Calu3 (cell line): ENCODE results near the gene SLC45A1. TPM values are rescaled to one million over a fixed set of nuclear protein-coding genes. Genes with fewer than 3 reads are reported as not detected.
"Not testable (repeated sequence)": the region's sequence is repeated elsewhere in the genome, so short reads cannot be mapped to it uniquely, and the experiment has no call there.

Experiments
- BruUV-seq: library from RNA; stranded (reverse); fragments of 400-500 nt; replicated peaks from 2 replicates; lab custom pipeline; 2021; lab: Mats Ljungman, UMichigan
- CTCF ChIA-PET: fragments of 300-600 bp; sonication (Branson Sonifier 250); formaldehyde crosslinking; loops from one replicate; lab custom pipeline; 2022; ENCODE audit warnings: antibody characterized with exemption; lab: Charles Lee
- DNase-seq: peaks from one replicate; pipeline ENCODE4 v3.0.0; 2022
- H3K27ac Mint-ChIP-seq: one replicate; pipeline ENCODE4 v1.8.0; 2022; ENCODE audit warnings: mixed read lengths; ENCODE audit not compliant: unreplicated experiment
- H3K27me3 Mint-ChIP-seq: one replicate; pipeline ENCODE4 v1.8.0; 2022; ENCODE audit warnings: mixed read lengths; ENCODE audit not compliant: unreplicated experiment
- H3K36me3 Mint-ChIP-seq: one replicate; pipeline ENCODE4 v1.8.0; 2022; ENCODE audit warnings: mild to moderate bottlenecking, moderate library complexity, mixed read lengths; ENCODE audit not compliant: insufficient read depth, unreplicated experiment
- H3K4me1 Mint-ChIP-seq: one replicate; pipeline ENCODE4 v1.8.0; 2022; ENCODE audit warnings: mild to moderate bottlenecking, low read depth, mixed read lengths; ENCODE audit not compliant: unreplicated experiment
- H3K4me3 Mint-ChIP-seq: one replicate; pipeline ENCODE4 v1.8.0; 2022; ENCODE audit warnings: mild to moderate bottlenecking, low read depth, moderate library complexity, mixed read lengths; ENCODE audit not compliant: unreplicated experiment
- H3K9me3 Mint-ChIP-seq: one replicate; pipeline ENCODE4 v1.8.0; 2022; ENCODE audit warnings: low read depth, mixed read lengths; ENCODE audit not compliant: unreplicated experiment
- intact Hi-C: fragments of 100-400 bp; cut with micrococcal nuclease; formaldehyde crosslinking; loops from one replicate; pipeline ENCODE4 v1.10.0; 2022; ENCODE audit not compliant: unreplicated experiment
- total RNA-seq: library from RNA; stranded (reverse); gene quantifications from 2 replicates; pipeline ENCODE4 v1.2.3, GENCODE V29; 2022
- TF ChIP-seq, protein P1 (sequence below): fragments of 200-600 bp; IDR thresholded peaks from one replicate; pipeline ENCODE4 v1.8.0; 2022; ENCODE audit warnings: antibody characterized with exemption; ENCODE audit not compliant: unreplicated experiment

SLC45A1 gene
- total RNA-seq, 1 experiment from 2014 or later, result 0.73 TPM

DNA sequence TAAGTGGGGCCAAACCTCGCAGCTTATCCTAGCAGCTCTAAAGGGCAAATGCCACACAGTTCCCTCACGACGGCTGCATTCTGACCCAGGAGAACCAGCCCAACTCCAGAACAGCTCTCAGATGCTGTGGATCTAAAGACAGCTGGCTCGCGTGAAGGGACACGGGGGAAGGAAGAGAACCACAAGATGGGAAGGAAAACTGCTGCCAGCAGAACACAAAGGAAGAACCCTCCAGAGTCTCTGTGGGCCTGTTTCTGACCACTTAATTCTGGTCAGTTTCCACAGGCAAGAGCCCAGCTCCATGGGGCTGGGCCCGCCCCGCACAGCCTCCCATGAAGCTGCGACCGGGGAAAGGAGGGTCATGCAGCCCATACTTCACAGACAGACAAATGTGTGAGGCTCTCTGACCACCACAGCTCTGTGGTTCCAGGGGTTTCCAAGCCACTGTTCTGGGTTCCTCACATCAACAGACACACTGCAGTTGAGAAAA is 61.1 kb downstream of the SLC45A1 start:
- intact Hi-C loops, result no loop called here
- no TSS peak for BruUV-seq

DNA sequence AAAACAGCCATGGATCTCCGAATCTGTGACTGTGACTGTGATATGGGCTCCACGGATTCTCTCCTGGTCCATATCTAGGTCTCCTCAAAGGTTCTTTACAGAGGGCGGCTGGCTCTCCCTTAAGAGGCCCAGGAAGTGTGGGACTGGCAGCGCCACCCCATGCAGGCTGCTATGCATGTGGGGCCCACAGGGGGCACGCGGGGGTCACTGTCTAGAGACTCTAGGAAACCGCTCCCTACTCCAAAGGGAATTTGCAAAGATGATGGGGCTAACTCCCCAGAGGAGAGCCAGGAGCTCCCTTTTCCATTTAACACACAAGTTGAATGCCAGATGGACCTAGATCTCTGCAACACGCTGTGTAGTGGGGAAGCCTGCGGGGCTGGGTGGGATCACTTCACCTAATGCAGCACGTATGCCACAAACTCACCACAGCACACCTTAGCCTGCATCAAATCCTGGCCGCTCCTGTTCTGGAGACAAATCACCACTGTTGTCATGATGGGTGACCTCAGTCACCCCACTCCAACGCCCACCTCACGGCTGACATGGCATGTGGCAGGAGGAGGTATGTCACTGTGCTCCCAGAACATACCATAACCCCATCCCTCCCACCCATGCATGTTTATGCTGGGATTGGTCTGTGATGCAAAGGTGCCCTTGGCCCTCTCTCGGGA is 61.7 kb downstream of the SLC45A1 start:
- Mint-ChIP-seq H3K4me3 (no peak overlapping the region), H3K27ac (no peak overlapping the region), H3K9me3 (no peaks in the 10 kb centered on the region), H3K36me3 (peaks cover 2% of the 10 kb centered on the region), H3K4me1 (no peaks in the 10 kb centered on the region), H3K27me3 (no peaks in the 10 kb centered on the region)
- intact Hi-C loops, result no loop called here
- CTCF ChIA-PET, result no interaction called here
- BruUV-seq, result no TSS peak
- DNase-seq, result no peak
- TF ChIP-seq, protein P1, sequence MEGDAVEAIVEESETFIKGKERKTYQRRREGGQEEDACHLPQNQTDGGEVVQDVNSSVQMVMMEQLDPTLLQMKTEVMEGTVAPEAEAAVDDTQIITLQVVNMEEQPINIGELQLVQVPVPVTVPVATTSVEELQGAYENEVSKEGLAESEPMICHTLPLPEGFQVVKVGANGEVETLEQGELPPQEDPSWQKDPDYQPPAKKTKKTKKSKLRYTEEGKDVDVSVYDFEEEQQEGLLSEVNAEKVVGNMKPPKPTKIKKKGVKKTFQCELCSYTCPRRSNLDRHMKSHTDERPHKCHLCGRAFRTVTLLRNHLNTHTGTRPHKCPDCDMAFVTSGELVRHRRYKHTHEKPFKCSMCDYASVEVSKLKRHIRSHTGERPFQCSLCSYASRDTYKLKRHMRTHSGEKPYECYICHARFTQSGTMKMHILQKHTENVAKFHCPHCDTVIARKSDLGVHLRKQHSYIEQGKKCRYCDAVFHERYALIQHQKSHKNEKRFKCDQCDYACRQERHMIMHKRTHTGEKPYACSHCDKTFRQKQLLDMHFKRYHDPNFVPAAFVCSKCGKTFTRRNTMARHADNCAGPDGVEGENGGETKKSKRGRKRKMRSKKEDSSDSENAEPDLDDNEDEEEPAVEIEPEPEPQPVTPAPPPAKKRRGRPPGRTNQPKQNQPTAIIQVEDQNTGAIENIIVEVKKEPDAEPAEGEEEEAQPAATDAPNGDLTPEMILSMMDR, result no peak

More for the DNA sequence above, 61.1 kb downstream of the SLC45A1 start:
- DNase-seq, result no peak
- TF ChIP-seq, protein P1, result no peak
- CTCF ChIA-PET, result no interaction called here
- Mint-ChIP-seq H3K27ac (no peak overlapping the region), H3K4me3 (no peak overlapping the region), H3K9me3 (no peaks in the 10 kb centered on the region), H3K36me3 (peaks cover 5% of the 10 kb centered on the region), H3K27me3 (no peaks in the 10 kb centered on the region), H3K4me1 (no peaks in the 10 kb centered on the region)

DNA sequence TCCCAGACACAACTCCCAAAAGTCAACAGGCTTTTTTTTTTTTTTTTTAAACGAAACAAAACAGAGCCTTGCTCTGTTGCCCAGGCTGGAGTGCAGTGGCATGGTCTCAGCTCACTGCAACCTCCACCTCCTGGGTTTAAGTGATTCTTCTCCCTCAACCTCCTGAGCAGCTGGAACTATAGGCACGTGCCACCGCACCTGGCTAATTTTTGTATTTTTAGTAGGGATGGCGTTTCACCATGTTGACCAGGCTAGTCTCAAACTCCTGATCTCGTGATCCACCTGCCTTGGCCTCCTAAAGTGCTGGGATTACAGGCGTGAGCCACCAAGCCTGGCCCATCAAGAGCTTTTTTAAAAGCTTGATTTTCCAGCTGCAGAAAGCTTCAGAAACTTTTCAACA is 62.4 kb downstream of the SLC45A1 start:
- H3K4me1 Mint-ChIP-seq, intact Hi-C loops, DNase-seq, H3K9me3 Mint-ChIP-seq, BruUV-seq, H3K36me3 Mint-ChIP-seq, H3K27ac Mint-ChIP-seq, H3K4me3 Mint-ChIP-seq, CTCF ChIA-PET, H3K27me3 Mint-ChIP-seq: not testable (repeated sequence)

DNA sequence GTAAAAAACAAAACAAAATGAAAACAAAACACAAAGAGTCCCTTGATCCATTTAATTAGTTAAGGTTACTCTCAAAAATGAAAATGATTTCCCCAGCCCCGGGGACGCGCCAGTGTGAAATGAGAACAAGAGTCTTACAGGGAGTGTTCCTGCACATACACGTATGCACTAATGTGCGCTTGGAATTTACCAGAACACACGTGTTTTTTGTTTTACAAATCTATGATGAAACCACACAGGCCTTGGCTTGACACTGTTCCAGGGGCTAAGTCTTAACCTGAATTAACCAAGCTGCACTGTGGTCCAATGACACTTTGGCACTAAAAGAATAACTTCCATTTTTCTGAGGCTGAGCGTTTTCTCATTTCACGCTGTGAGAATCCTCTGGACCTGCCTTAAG is 63.7 kb downstream of the SLC45A1 start:
- H3K36me3 Mint-ChIP-seq, result no peaks in the 10 kb centered on the region
- peaks cover 1% of the 10 kb centered on the region for H3K4me1 Mint-ChIP-seq
- intact Hi-C loops, result no loop called here
- no peak for DNase-seq
- TF ChIP-seq, protein P1, result no peak
- CTCF ChIA-PET, result interaction anchor here (0.6 kb wide), 1 partner anchor 20 kb away, joined by 7 read pairs; no protein-coding TSS in a partner anchor
- no peaks in the 10 kb centered on the region for H3K9me3 Mint-ChIP-seq
- H3K27me3 Mint-ChIP-seq, result no peaks in the 10 kb centered on the region
- no peak overlapping the region for H3K4me3 Mint-ChIP-seq
- no TSS peak for BruUV-seq
- H3K27ac Mint-ChIP-seq, result no peak overlapping the region

DNA sequence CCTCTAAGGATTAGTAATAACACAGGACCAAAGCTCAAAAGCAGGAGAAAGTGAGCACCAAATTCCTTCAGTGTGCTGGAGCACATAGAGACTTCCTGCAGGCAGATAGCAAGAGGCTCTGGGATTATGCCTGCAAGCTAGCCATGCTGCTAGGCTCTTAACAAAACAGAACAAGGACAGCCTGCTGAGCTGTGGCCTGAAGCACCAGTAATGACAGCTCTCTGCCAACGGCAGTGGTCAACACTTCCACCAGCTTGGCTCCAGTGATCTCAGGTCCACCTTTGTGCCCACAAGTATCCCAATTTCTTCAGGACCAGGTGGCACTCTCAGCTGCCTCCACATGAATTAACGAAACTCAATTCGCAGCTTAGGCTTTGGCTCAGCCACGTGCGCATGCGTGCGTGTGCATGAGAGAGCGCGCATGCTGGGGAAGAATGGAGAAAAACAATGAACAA is 64.2 kb downstream of the SLC45A1 start:
- no TSS peak for BruUV-seq
- CTCF ChIA-PET, result interaction anchor here (0.7 kb wide), 1 partner anchor 21 kb away, joined by 6 read pairs; no protein-coding TSS in a partner anchor
- Mint-ChIP-seq H3K36me3 (no peaks in the 10 kb centered on the region), H3K27ac (no peak overlapping the region), H3K4me1 (peaks cover 6% of the 10 kb centered on the region), H3K9me3 (no peaks in the 10 kb centered on the region), H3K27me3 (no peaks in the 10 kb centered on the region), H3K4me3 (no peak overlapping the region)
- no peak for DNase-seq
- TF ChIP-seq, protein P1, result no peak
- intact Hi-C loops, result no loop called here
